Measurements from ENCODE around the gene EPHA8. TPM values are rescaled to one million over a fixed set of nuclear protein-coding genes. Genes with fewer than 3 reads are reported as not detected.
A peak's percentile ranks its signal among the peaks of the same experiment; 100 is the strongest.

The EPHA8 gene
- total and polyA plus RNA-seq, 8 donors, result not detected

DNA sequence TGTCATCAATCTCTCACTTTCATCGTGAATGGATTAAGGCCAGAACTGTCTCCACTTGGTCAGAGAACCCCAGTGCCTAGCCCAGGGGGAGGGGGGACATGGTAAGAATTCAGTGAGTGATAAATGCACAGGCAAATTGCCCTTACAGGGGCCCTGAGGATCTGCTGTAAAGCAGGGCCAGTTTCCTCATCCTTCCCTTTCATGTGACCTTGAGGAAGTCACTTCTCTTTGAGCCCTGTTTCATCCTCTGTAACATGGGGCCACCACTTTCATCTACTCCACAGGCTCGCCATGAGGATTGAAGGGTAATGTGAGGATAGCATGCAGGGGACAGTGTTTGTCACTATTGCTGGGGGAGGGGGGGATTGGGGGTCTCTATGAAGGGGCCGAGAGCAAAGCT, 45.1 kb downstream of the EPHA8 start:
- TF ChIP-seq, protein P1, sequence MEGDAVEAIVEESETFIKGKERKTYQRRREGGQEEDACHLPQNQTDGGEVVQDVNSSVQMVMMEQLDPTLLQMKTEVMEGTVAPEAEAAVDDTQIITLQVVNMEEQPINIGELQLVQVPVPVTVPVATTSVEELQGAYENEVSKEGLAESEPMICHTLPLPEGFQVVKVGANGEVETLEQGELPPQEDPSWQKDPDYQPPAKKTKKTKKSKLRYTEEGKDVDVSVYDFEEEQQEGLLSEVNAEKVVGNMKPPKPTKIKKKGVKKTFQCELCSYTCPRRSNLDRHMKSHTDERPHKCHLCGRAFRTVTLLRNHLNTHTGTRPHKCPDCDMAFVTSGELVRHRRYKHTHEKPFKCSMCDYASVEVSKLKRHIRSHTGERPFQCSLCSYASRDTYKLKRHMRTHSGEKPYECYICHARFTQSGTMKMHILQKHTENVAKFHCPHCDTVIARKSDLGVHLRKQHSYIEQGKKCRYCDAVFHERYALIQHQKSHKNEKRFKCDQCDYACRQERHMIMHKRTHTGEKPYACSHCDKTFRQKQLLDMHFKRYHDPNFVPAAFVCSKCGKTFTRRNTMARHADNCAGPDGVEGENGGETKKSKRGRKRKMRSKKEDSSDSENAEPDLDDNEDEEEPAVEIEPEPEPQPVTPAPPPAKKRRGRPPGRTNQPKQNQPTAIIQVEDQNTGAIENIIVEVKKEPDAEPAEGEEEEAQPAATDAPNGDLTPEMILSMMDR (IDR thresholded peaks at IDR 0.05), result no peak
- TF ChIP-seq POLR2A (IDR thresholded peaks at IDR 0.05) (no peak), EP300 (IDR thresholded peaks at IDR 0.05) (no peak), POLR2AphosphoS5 (IDR thresholded peaks at IDR 0.05) (no peak)
- no peaks in the 10 kb centered on the region for H3K36me3 ChIP-seq
- H3K4me3 ChIP-seq, result no peak overlapping the region
- DNase-seq, result no peak
- no peaks in the 10 kb centered on the region for H3K4me1 ChIP-seq
- H3K27ac ChIP-seq, result no peak overlapping the region
- H3K9me3 ChIP-seq, result peaks cover 0 to 3% (median 0%) of the 10 kb centered on the region in 4 donors
- H3K27me3 ChIP-seq, result peaks cover 0 to 93% (median 29%) of the 10 kb centered on the region in 3 donors
- WGBS, 5 donors, result 48 to 62% (median 61%) methylated on average over 3 of the region's 3 CpGs
- intact Hi-C loops (cut with DNase I; ENCODE audit: low total_unique reads), result no loop called here

DNA sequence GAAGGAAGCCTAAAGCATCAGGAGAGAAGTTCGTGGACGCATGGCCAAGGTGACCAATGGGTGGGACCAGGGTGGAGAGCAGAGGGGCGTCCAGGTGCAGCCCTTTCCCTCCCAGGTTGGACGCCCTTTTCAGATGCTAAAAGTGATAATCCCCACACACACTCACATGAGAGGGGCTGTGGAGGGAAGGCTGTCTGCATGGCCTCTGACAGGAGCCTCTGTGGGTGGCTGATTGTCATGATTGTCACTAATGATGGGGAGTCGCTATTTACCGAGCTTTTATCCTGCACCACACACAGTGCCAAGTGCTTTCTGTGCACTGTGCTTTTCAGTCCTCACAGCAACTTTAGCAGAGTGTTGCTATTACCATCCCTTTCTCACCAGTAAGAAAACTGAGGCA, 46.0 kb downstream of the EPHA8 start:
- H3K36me3 ChIP-seq, result no peaks in the 10 kb centered on the region
- H3K27me3 ChIP-seq, result peaks cover 0 to 93% (median 21%) of the 10 kb centered on the region in 3 donors
- H3K4me3 ChIP-seq, result no peak overlapping the region
- WGBS, 5 donors, result 20 to 28% (median 21%) methylated on average over 5 to 6 of the region's 6 CpGs
- TF ChIP-seq EP300 (IDR thresholded peaks at IDR 0.05), result no peak
- TF ChIP-seq, protein P1 (IDR thresholded peaks at IDR 0.05), result no peak
- no peak for TF ChIP-seq POLR2AphosphoS5 (IDR thresholded peaks at IDR 0.05)
- TF ChIP-seq POLR2A (IDR thresholded peaks at IDR 0.05), result no peak
- intact Hi-C loops (cut with DNase I; ENCODE audit: low total_unique reads), result no loop called here
- H3K27ac ChIP-seq, result no peak overlapping the region
- DNase-seq, result no peak
- peaks cover 0 to 3% (median 0%) of the 10 kb centered on the region in 4 donors for H3K9me3 ChIP-seq
- H3K4me1 ChIP-seq, result no peaks in the 10 kb centered on the region

DNA sequence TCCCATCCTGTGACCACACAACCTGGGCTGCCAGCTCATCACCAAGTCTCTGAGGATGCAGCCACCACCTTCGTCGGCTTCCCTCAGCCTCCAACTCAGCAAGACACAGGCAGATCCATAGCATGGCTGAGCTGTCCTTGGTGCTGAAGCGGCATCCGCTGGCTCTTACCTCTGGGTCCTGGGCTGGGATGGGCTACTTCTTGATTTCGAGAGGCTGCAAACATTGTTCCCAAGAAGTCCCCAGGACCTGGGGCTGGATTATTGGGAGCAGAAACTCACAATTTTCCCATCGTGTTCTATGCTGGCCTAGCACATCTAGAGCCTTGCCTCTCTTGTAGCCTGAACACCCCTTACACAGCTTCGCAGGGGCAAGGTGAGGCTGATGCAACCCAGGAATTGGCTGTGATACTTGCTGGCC, 48.2 kb downstream of the EPHA8 start:
- DNase-seq, result peak in 1 of 2 donors; percentile 90
- intact Hi-C loops (cut with DNase I; ENCODE audit: low total_unique reads), result no loop called here
- WGBS, 5 donors, result 20 to 33% (median 23%) methylated on average over 6 to 7 of the region's 7 CpGs
- Histone ChIP-seq H3K27ac (no peak overlapping the region), H3K9me3 (no peaks in the 10 kb centered on the region), H3K27me3 (peaks cover 4 to 99% (median 23%) of the 10 kb centered on the region in 3 donors), H3K4me1 (no peaks in the 10 kb centered on the region), H3K36me3 (no peaks in the 10 kb centered on the region), H3K4me3 (no peak overlapping the region)
- TF ChIP-seq EP300 (IDR thresholded peaks at IDR 0.05) (no peak), POLR2A (IDR thresholded peaks at IDR 0.05) (no peak), POLR2AphosphoS5 (IDR thresholded peaks at IDR 0.05) (no peak)
- TF ChIP-seq, protein P1 (IDR thresholded peaks at IDR 0.05), result no peak

DNA sequence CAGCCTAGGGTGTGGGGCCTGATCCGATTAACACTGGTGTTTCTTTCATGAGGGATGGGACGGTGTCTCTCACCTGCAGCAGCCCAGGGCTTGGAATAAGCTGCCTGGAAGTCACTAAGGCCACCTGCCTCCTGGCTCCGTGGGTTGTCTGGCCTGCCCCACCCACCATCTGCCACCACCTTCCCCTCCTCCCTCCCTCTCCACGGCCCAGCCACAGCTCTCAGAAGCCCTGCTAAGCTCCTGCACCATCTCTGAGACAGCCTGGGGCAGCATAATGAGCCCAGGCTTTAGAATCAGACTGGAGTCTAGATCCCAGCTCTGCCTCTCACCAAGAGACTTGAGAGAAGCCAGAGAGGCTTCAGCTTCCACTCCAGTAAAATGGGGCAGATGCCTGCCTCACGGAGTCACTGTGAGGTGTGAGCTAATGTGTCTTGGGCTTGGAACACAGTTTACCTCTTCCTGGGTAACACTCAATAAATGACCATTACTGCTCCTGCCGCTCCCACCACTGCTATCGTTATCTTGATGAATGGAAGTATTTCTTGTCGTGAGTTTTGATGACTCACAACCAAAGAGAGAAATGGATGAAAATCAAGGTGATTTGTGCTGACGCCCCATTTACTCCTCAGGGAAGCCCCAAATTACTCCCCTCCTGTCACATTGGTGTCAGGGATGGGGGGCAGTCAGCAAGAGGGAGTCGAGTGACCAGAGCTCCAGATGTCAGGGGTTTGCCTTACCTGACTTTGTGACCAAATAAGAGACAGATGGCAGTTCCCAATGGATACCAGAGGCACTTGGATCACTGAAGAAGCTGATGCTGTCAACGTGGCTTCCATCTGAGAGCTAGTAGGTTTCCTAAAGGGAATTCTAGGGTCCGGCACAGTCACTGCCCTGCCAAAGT, 49.6 kb downstream of the EPHA8 start:
- no peaks in the 10 kb centered on the region for H3K36me3 ChIP-seq
- no peaks in the 10 kb centered on the region for H3K4me1 ChIP-seq
- H3K27me3 ChIP-seq, result peaks cover 4 to 100% (median 26%) of the 10 kb centered on the region in 3 donors
- TF ChIP-seq, protein P1 (IDR thresholded peaks at IDR 0.05), result no peak
- TF ChIP-seq EP300 (IDR thresholded peaks at IDR 0.05), result no peak
- no peak for TF ChIP-seq POLR2A (IDR thresholded peaks at IDR 0.05)
- TF ChIP-seq POLR2AphosphoS5 (IDR thresholded peaks at IDR 0.05), result no peak
- no peak for DNase-seq
- 37 to 46% (median 41%) methylated on average over 12 of the region's 12 CpGs for WGBS, 5 donors
- intact Hi-C loops (cut with DNase I; ENCODE audit: low total_unique reads), result no loop called here
- H3K9me3 ChIP-seq, result no peaks in the 10 kb centered on the region
- no peak overlapping the region for H3K27ac ChIP-seq
- H3K4me3 ChIP-seq, result no peak overlapping the region
